Nephron progenitor cell (in vitro differentiated cells): Measurements from ENCODE around the gene MT4.
"Not testable (repeated sequence)": the region's sequence is repeated elsewhere in the genome, so short reads cannot be mapped to it uniquely, and the experiment has no call there.

Experiments
- DNase-seq: peaks from one replicate; pipeline ENCODE4 v3.0.0; 2021
- H3K27ac Mint-ChIP-seq: 2 replicates; pipeline ENCODE4 v1.8.0; 2021; ENCODE audit warnings: mild to moderate bottlenecking, moderate library complexity, mixed read lengths
- H3K27me3 Mint-ChIP-seq: 2 replicates; pipeline ENCODE4 v1.8.0; 2021; ENCODE audit warnings: mild to moderate bottlenecking, low read depth, mixed read lengths; ENCODE audit not compliant: poor library complexity
- H3K36me3 Mint-ChIP-seq: 2 replicates; pipeline ENCODE4 v1.8.0; 2021; ENCODE audit warnings: low read depth, mixed read lengths
- H3K4me1 Mint-ChIP-seq: 2 replicates; pipeline ENCODE4 v1.8.0; 2021; ENCODE audit warnings: mixed read lengths
- H3K4me3 Mint-ChIP-seq: 2 replicates; pipeline ENCODE4 v1.8.0; 2021; ENCODE audit warnings: mild to moderate bottlenecking, moderate library complexity, mixed read lengths
- H3K9me3 Mint-ChIP-seq: 2 replicates; pipeline ENCODE4 v1.8.0; 2021; ENCODE audit warnings: mild to moderate bottlenecking, moderate library complexity, mixed read lengths
- CTCF ChIP-seq: fragments of 200-600 bp; sonication (generic); IDR thresholded peaks from 2 replicates; pipeline ENCODE4 v1.5.0; 2021; ENCODE audit warnings: antibody characterized with exemption

The MT4 gene

GRCh38 chr16:56577300-56577625 is 12.4 kb downstream of the MT4 start:
- H3K4me1 Mint-ChIP-seq, result no peaks in the 10 kb centered on the region
- peaks cover 9% of the 10 kb centered on the region for H3K36me3 Mint-ChIP-seq
- no peak overlapping the region for H3K4me3 Mint-ChIP-seq
- TF ChIP-seq CTCF, result no peak
- peaks cover 35% of the 10 kb centered on the region for H3K9me3 Mint-ChIP-seq
- H3K27me3 Mint-ChIP-seq, result peaks cover 31% of the 10 kb centered on the region
- DNase-seq, result no peak
- H3K27ac Mint-ChIP-seq, result no peak overlapping the region

GRCh38 chr16:56580391-56581048 is 15.6 kb downstream of the MT4 start:
- Mint-ChIP-seq H3K36me3 (peaks cover 4% of the 10 kb centered on the region), H3K27me3 (peaks cover 55% of the 10 kb centered on the region), H3K4me1 (no peaks in the 10 kb centered on the region), H3K27ac (no peak overlapping the region), H3K4me3 (no peak overlapping the region), H3K9me3 (peaks cover 14% of the 10 kb centered on the region)
- TF ChIP-seq CTCF, result no peak
- no peak for DNase-seq

GRCh38 chr16:56582911-56583310 is 18.0 kb downstream of the MT4 start:
- not testable (repeated sequence) for H3K4me3 Mint-ChIP-seq, DNase-seq, H3K9me3 Mint-ChIP-seq, H3K4me1 Mint-ChIP-seq, H3K36me3 Mint-ChIP-seq, H3K27ac Mint-ChIP-seq
- peaks cover 78% of the 10 kb centered on the region for H3K27me3 Mint-ChIP-seq

- Mint-ChIP-seq H3K27me3 (peaks cover 84% of the 10 kb centered on the region), H3K4me3 (no peak overlapping the region), H3K9me3 (no peaks in the 10 kb centered on the region), H3K4me1 (no peaks in the 10 kb centered on the region), H3K27ac (no peak overlapping the region), H3K36me3 (no peaks in the 10 kb centered on the region)
- TF ChIP-seq CTCF, result no peak
- DNase-seq, result no peak
These were observed 18.7 kb downstream of the MT4 start for GRCh38 chr16:56583351-56584168.

GRCh38 chr16:56584276-56584675 is 19.4 kb downstream of the MT4 start:
- Mint-ChIP-seq H3K27ac (no peak overlapping the region), H3K4me3 (no peak overlapping the region), H3K36me3 (no peaks in the 10 kb centered on the region), H3K4me1 (peaks cover 4% of the 10 kb centered on the region), H3K27me3 (peaks cover 87% of the 10 kb centered on the region), H3K9me3 (no peaks in the 10 kb centered on the region)
- no peak for DNase-seq
- TF ChIP-seq CTCF, result no peak

- TF ChIP-seq CTCF, result no peak
- Mint-ChIP-seq H3K36me3 (no peaks in the 10 kb centered on the region), H3K9me3 (peaks cover 6% of the 10 kb centered on the region), H3K4me1 (peaks cover 4% of the 10 kb centered on the region), H3K4me3 (peak overlapping the region; percentile 82), H3K27ac (no peak overlapping the region), H3K27me3 (peaks cover 97% of the 10 kb centered on the region)
- DNase-seq, result no peak
These were observed 23.9 kb downstream of the MT4 start for GRCh38 chr16:56588781-56589140.
